Measurements from ENCODE around the gene AKT1S1.

The AKT1S1 gene

GRCh38 chr19:49915271-49915670, 38.1 kb upstream of the AKT1S1 start:
- H3K79me2 ChIP-seq (ENCODE audit: control insufficient read depth, insufficient read depth, low read length), result peaks cover 28% of the 10 kb centered on the region
- WGBS (ENCODE audit: extremely low coverage, insufficient coverage, low lambda C conversion rate), result no CpG with 5 or more reads among the region's 6 CpGs
- no peak overlapping the region for H2BK15ac ChIP-seq (replicated peaks; ENCODE audit: low read depth)
- no peak overlapping the region for H3K4me2 ChIP-seq (ENCODE audit: low read length)
- H3K4me3 ChIP-seq (ENCODE audit: low read length), result no peak overlapping the region
- no peaks in the 10 kb centered on the region for H3K27me3 ChIP-seq (ENCODE audit: insufficient read depth, low read length, poor library complexity)
- H2AK5ac ChIP-seq (ENCODE audit: low read length), result no peak overlapping the region
- H3K4ac ChIP-seq (ENCODE audit: low read depth, low read length), result no peak overlapping the region
- no peak overlapping the region for H4K8ac ChIP-seq (ENCODE audit: low read depth, low read length)
- DNase-seq, result no peak
- peaks cover 29% of the 10 kb centered on the region for H3K79me1 ChIP-seq (ENCODE audit: low read length)
- H3K56ac ChIP-seq (ENCODE audit: low read length), result no peak overlapping the region
- no peak overlapping the region for H3K18ac ChIP-seq (ENCODE audit: low read length)
- no peak overlapping the region for H3K9ac ChIP-seq (ENCODE audit: low read length)
- H3K23ac ChIP-seq (ENCODE audit: low read length), result no peak overlapping the region
- no peak overlapping the region for H3K27ac ChIP-seq (ENCODE audit: low read depth, low read length)
- no peak overlapping the region for H2BK5ac ChIP-seq (ENCODE audit: low read length)
- H4K5ac ChIP-seq (ENCODE audit: low read length), result no peak overlapping the region
- peaks cover 15% of the 10 kb centered on the region for H3K36me3 ChIP-seq (ENCODE audit: control insufficient read depth, insufficient read depth, low read length)
- H2BK120ac ChIP-seq (ENCODE audit: low read depth, low read length), result no peak overlapping the region
- no peaks in the 10 kb centered on the region for H3K4me1 ChIP-seq (ENCODE audit: control insufficient read depth, low read depth, low read length)

GRCh38 chr19:49913720-49914119, 36.6 kb upstream of the AKT1S1 start:
- Histone ChIP-seq H3K4me1 (ENCODE audit: control insufficient read depth, low read depth, low read length) (no peaks in the 10 kb centered on the region), H2BK15ac (replicated peaks; ENCODE audit: low read depth) (no peak overlapping the region), H3K27ac (ENCODE audit: low read depth, low read length) (no peak overlapping the region), H3K23ac (ENCODE audit: low read length) (no peak overlapping the region), H4K8ac (ENCODE audit: low read depth, low read length) (no peak overlapping the region), H4K5ac (ENCODE audit: low read length) (no peak overlapping the region), H3K79me1 (ENCODE audit: low read length) (peaks cover 24% of the 10 kb centered on the region), H3K4ac (ENCODE audit: low read depth, low read length) (no peak overlapping the region), H3K9ac (ENCODE audit: low read length) (no peak overlapping the region), H3K4me2 (ENCODE audit: low read length) (no peak overlapping the region), H3K36me3 (ENCODE audit: control insufficient read depth, insufficient read depth, low read length) (peaks cover 22% of the 10 kb centered on the region), H3K79me2 (ENCODE audit: control insufficient read depth, insufficient read depth, low read length) (peaks cover 21% of the 10 kb centered on the region), H2BK120ac (ENCODE audit: low read depth, low read length) (no peak overlapping the region), H3K56ac (ENCODE audit: low read length) (no peak overlapping the region), H3K27me3 (ENCODE audit: insufficient read depth, low read length, poor library complexity) (no peaks in the 10 kb centered on the region), H2BK5ac (ENCODE audit: low read length) (no peak overlapping the region), H3K18ac (ENCODE audit: low read length) (no peak overlapping the region), H3K4me3 (ENCODE audit: low read length) (no peak overlapping the region), H2AK5ac (ENCODE audit: low read length) (no peak overlapping the region)
- no peak for DNase-seq
- WGBS (ENCODE audit: extremely low coverage, insufficient coverage, low lambda C conversion rate), result no CpG with 5 or more reads among the region's 10 CpGs

GRCh38 chr19:49912965-49913685, 36.0 kb upstream of the AKT1S1 start:
- H3K18ac ChIP-seq (ENCODE audit: low read length), result no peak overlapping the region
- no peak overlapping the region for H3K27ac ChIP-seq (ENCODE audit: low read depth, low read length)
- no peak overlapping the region for H3K23ac ChIP-seq (ENCODE audit: low read length)

GRCh38 chr19:49911381-49912145, 34.4 kb upstream of the AKT1S1 start:
- H2BK15ac ChIP-seq (replicated peaks; ENCODE audit: low read depth), result no peak overlapping the region
- no peak overlapping the region for H3K9ac ChIP-seq (ENCODE audit: low read length)
- no peak overlapping the region for H3K23ac ChIP-seq (ENCODE audit: low read length)
- H3K18ac ChIP-seq (ENCODE audit: low read length), result no peak overlapping the region
- no peak overlapping the region for H2BK5ac ChIP-seq (ENCODE audit: low read length)
- no peak overlapping the region for H3K4me2 ChIP-seq (ENCODE audit: low read length)
- H3K79me1 ChIP-seq (ENCODE audit: low read length), result peaks cover 18% of the 10 kb centered on the region
- no peak overlapping the region for H4K8ac ChIP-seq (ENCODE audit: low read depth, low read length)
- H2BK120ac ChIP-seq (ENCODE audit: low read depth, low read length), result no peak overlapping the region
- H4K5ac ChIP-seq (ENCODE audit: low read length), result no peak overlapping the region
- H3K27ac ChIP-seq (ENCODE audit: low read depth, low read length), result no peak overlapping the region
- no peak overlapping the region for H3K4ac ChIP-seq (ENCODE audit: low read depth, low read length)
- peaks cover 27% of the 10 kb centered on the region for H3K36me3 ChIP-seq (ENCODE audit: control insufficient read depth, insufficient read depth, low read length)
- peaks cover 11% of the 10 kb centered on the region for H3K79me2 ChIP-seq (ENCODE audit: control insufficient read depth, insufficient read depth, low read length)
- no CpG with 5 or more reads among the region's 9 CpGs for WGBS (ENCODE audit: extremely low coverage, insufficient coverage, low lambda C conversion rate)
- no peak overlapping the region for H2AK5ac ChIP-seq (ENCODE audit: low read length)
- H3K4me1 ChIP-seq (ENCODE audit: control insufficient read depth, low read depth, low read length), result no peaks in the 10 kb centered on the region
- no peaks in the 10 kb centered on the region for H3K27me3 ChIP-seq (ENCODE audit: insufficient read depth, low read length, poor library complexity)
- no peak overlapping the region for H3K56ac ChIP-seq (ENCODE audit: low read length)
- no peak for DNase-seq
- no peak overlapping the region for H3K4me3 ChIP-seq (ENCODE audit: low read length)

More at GRCh38 chr19:49912965-49913685, 36.0 kb upstream of the AKT1S1 start:
- Histone ChIP-seq H3K4me1 (ENCODE audit: control insufficient read depth, low read depth, low read length) (no peaks in the 10 kb centered on the region), H2AK5ac (ENCODE audit: low read length) (no peak overlapping the region), H4K5ac (ENCODE audit: low read length) (no peak overlapping the region), H3K79me1 (ENCODE audit: low read length) (peaks cover 21% of the 10 kb centered on the region), H4K8ac (ENCODE audit: low read depth, low read length) (no peak overlapping the region), H2BK5ac (ENCODE audit: low read length) (no peak overlapping the region), H2BK15ac (replicated peaks; ENCODE audit: low read depth) (no peak overlapping the region), H3K4me3 (ENCODE audit: low read length) (no peak overlapping the region), H3K27me3 (ENCODE audit: insufficient read depth, low read length, poor library complexity) (no peaks in the 10 kb centered on the region), H3K36me3 (ENCODE audit: control insufficient read depth, insufficient read depth, low read length) (peaks cover 24% of the 10 kb centered on the region), H3K56ac (ENCODE audit: low read length) (no peak overlapping the region), H3K79me2 (ENCODE audit: control insufficient read depth, insufficient read depth, low read length) (peaks cover 18% of the 10 kb centered on the region), H3K4ac (ENCODE audit: low read depth, low read length) (no peak overlapping the region), H3K9ac (ENCODE audit: low read length) (no peak overlapping the region), H2BK120ac (ENCODE audit: low read depth, low read length) (no peak overlapping the region), H3K4me2 (ENCODE audit: low read length) (no peak overlapping the region)
- no CpG with 5 or more reads among the region's 21 CpGs for WGBS (ENCODE audit: extremely low coverage, insufficient coverage, low lambda C conversion rate)
- peak; percentile 53 for DNase-seq

- Histone ChIP-seq H3K27ac (ENCODE audit: low read depth, low read length) (no peak overlapping the region), H3K9ac (ENCODE audit: low read length) (no peak overlapping the region), H4K8ac (ENCODE audit: low read depth, low read length) (no peak overlapping the region), H2BK5ac (ENCODE audit: low read length) (no peak overlapping the region), H3K4me3 (ENCODE audit: low read length) (no peak overlapping the region), H3K79me2 (ENCODE audit: control insufficient read depth, insufficient read depth, low read length) (peaks cover 4% of the 10 kb centered on the region), H2BK15ac (replicated peaks; ENCODE audit: low read depth) (no peak overlapping the region), H3K27me3 (ENCODE audit: insufficient read depth, low read length, poor library complexity) (no peaks in the 10 kb centered on the region), H3K18ac (ENCODE audit: low read length) (no peak overlapping the region), H3K56ac (ENCODE audit: low read length) (no peak overlapping the region), H2BK120ac (ENCODE audit: low read depth, low read length) (no peak overlapping the region), H3K36me3 (ENCODE audit: control insufficient read depth, insufficient read depth, low read length) (peaks cover 20% of the 10 kb centered on the region), H3K4ac (ENCODE audit: low read depth, low read length) (no peak overlapping the region), H4K5ac (ENCODE audit: low read length) (no peak overlapping the region), H3K4me2 (ENCODE audit: low read length) (no peak overlapping the region), H3K79me1 (ENCODE audit: low read length) (peaks cover 9% of the 10 kb centered on the region), H3K23ac (ENCODE audit: low read length) (no peak overlapping the region), H3K4me1 (ENCODE audit: control insufficient read depth, low read depth, low read length) (no peaks in the 10 kb centered on the region), H2AK5ac (ENCODE audit: low read length) (no peak overlapping the region)
- WGBS (ENCODE audit: extremely low coverage, insufficient coverage, low lambda C conversion rate), result no CpG with 5 or more reads among the region's 5 CpGs
- no peak for DNase-seq
Observed at GRCh38 chr19:49910179-49910578, 33.0 kb upstream of the AKT1S1 start.
